SIG-M5 treated with dmso at 0.1 percent for 504 hours (cell line): Measurements from ENCODE around the gene SCUBE2.
"Not testable (repeated sequence)": the region's sequence is repeated elsewhere in the genome, so short reads cannot be mapped to it uniquely, and the experiment has no call there.

Experiments used
- DNase-seq: peaks from one replicate; lab custom pipeline; 2025; ENCODE audit not compliant: unreplicated experiment; lab: John Stamatoyannopoulos, UW

SCUBE2 gene

DNA sequence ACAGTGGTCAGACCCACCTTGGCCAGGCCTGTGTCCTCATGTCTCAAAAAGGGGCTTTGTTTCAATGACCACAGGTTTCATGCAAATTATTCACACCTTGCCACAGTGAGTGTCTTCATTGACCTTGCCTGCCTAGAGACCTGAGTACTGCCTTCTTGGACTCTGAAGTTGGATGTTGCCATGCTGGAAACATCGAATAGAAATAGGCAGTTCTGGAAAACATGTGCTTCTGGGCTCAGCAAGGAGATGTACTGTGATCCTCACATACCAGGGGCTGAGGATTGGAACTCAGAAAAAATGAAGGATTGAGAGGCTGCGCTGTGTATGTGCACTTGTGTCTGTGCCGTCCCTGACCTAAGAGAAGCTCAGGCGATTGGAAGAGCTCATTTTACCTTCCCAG lies 78.0 kb downstream of the SCUBE2 start:
- DNase-seq: no peak

GRCh38 chr11:9009538-9009937 lies 81.9 kb downstream of the SCUBE2 start:
- not testable (repeated sequence) for DNase-seq

DNA sequence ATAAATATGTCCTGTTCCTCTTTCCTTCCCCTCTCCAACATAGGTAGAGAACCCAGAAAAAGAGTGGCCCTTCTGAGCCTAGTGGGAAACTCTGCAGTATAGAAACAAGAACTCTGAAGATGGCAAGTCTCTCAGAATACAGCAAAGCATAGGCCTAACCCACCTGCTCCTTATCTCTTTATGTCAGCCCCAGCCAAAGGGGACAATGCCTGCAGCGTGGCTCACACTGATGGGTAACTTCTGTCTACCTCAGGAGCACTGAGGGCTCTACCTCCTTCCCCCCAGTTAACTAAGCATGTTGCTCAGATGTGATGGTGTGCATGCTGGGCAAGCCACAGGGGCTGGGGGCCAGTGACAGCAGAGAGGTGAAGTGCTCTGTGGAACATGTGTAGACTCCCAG lies 82.7 kb downstream of the SCUBE2 start:
- DNase-seq: no peak

GRCh38 chr11:9008011-9008550 lies 83.3 kb downstream of the SCUBE2 start:
- DNase-seq: no peak

- no peak for DNase-seq
Measured at GRCh38 chr11:9005087-9005486, 86.3 kb downstream of the SCUBE2 start.

DNA sequence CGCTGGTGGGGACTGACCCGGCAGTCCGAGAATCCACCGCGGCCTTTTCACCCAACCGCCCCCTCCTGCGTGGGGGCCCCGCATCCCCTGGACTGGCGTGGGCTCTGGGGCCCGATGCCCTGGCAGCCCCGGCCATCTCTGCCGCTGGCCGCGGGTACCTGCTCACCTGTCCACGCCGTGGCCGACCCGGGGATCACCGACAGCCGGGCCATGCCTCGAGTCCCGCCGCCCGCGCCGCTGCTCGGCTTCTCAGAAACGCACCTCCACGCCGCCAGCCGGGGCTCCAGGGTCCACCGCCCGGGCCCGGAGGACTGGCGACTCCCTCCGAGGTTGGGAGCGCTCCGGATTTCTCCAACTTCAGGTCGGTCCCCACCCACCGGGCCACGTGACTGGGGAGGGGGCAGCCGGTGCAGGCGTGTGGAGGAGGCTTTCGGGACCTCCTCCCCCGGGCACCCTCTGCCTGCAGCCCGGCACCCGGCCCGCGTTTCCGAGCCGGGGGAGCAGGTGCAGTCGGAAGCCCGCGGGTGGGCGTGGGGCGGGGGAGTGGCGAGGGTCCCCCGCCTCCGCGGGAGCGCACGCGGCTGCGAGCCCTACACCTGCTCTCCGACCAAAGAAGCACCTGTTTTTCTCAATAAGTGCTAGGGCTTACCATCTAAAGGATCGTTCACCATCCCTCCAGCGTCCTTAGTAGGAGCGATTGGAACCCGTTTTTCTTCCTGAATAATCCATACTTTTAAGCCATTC lies 87.0 kb downstream of the SCUBE2 start:
- no peak for DNase-seq

- peak; percentile 47 for DNase-seq
Measured at GRCh38 chr11:9003573-9004182, 87.7 kb downstream of the SCUBE2 start, which contains the start of gene NRIP3. NRIP3 (minus strand) TSS chr11:9004001; CDS start chr11:9003935, 66 bp downstream.

DNA sequence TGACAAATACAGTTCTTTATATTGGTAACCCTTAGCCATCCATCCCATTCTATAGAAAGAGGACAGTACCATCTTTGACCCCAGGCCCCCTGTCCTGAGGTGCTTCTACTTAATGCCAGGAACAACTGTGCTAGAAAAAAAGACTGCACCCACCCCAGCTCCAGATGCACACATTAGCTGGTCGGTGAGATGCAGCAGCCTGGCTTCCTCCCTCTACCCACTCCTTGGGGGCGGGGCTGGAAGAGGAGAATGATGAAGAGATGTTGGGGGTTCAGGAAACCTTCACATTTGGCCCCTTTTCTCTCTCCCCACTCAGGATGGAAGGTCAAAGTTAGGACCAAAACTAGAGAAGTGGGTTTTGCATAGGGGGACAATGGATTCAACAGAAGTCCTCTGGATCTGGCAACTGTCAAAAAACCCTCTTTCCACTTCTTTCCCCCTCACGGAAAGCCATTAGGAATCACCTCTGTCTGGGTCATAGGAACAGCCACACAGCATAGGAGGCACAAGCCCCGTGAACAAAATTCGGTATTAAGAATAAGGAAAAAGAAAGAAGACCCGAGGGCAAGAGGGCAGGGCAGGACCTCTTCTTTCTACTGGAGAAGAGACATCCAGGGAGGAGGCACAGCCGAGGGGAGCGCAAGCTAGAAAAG lies 88.4 kb downstream of the SCUBE2 start:
- no peak for DNase-seq

DNA sequence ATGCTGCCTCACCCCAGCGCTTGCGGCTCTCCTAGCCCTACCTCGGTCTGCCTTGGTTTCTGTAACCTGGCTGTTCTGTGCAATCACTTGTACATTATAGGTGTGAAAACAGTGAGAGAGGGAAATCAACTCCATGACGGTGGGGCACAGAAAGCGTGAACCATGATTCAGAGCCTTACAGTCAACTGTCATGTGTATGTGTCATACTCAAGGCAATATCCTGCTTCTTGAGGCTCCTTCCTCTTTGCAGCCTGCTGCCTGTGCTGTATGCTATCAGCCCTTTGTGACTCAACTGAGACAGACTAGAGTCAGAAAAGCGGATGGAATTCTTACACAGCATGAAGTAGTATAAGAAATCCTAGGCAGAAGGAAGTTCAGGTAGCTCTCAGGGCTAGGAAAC lies 89.7 kb downstream of the SCUBE2 start:
- peak; percentile 90 for DNase-seq

DNA sequence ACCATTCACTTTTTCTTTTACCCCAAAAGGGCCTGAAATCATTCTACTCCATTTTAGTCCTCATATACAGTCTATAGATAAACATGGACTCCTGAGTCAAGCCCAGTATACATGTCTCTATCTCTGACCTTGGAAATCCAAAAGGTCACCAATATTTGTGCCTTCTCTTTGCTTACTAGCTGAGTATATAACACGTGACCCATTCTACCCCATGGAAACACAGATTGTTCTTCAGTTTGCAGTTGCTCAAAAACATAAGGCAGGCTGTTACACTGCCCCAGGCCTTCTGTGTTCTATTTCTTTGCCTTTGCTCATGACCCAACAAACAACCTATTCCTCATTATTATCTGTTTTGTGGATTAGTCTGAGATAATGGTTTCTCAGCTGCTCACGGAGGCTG lies 93.4 kb downstream of the SCUBE2 start:
- DNase-seq: no peak

GRCh38 chr11:8997451-8997850 lies 93.9 kb downstream of the SCUBE2 start:
- no peak for DNase-seq

GRCh38 chr11:8989453-8989852 lies 101.9 kb downstream of the SCUBE2 start:
- DNase-seq: no peak

DNA sequence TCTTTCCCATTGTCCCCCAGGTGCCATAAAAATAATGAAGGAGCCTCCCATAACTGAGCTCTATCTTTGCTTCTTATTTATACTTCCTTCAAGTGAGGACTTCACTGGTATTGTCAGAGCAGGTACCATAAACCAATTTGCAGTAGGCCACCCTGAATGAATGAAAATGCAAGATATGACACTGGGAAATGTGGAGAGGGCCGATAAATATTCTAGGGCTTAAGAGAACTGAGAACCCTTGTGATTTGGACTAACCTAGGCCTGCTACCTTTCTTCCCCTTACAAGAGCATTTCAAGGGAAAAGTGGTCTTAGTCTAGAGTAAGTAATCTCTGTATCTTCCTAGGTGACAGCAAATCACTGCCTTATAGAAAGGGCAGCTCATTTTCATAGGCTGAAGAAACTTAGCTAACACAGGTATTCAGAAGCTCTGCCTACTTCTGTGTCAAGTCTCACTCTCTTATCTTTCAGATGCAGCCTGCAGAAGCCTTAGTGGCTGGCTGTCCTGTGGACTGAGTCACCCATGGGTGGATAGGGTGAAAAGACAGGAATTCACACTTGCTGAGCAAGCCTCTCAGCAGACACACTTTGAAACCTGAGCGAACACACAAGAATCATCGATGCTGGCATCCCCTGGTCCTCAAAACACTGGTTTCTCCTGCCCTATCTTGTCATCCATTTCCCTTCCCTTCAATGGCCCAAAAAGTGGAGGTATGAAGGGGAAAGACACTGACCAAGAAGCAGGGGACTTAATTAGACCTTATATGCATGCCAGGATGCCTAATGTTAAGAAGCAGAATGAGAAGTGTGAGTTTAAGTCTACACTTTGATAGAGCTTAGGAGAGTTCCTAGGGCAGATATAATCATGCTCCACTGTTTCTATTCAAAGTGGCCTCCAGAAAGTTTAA lies 102.8 kb downstream of the SCUBE2 start:
- DNase-seq: no peak

DNA sequence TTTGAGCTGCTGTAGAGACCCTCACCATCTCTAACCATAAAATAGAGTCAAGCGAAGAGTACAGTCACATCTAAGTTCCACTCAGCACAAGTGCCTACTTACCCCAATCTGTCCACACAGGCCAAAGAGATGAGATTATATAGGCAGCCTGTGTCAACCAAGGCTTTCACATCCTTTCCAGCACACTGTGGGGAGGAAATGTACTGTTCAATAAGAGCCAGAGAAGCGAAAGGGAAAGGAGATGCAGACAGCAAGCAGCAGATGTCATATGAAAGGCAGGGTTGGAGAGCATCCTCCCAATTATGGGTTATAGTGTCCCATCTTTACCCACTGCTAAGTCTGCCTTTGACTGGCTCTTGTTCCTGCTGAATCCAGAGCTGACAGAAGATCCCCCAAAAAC lies 104.0 kb downstream of the SCUBE2 start:
- no peak for DNase-seq

DNA sequence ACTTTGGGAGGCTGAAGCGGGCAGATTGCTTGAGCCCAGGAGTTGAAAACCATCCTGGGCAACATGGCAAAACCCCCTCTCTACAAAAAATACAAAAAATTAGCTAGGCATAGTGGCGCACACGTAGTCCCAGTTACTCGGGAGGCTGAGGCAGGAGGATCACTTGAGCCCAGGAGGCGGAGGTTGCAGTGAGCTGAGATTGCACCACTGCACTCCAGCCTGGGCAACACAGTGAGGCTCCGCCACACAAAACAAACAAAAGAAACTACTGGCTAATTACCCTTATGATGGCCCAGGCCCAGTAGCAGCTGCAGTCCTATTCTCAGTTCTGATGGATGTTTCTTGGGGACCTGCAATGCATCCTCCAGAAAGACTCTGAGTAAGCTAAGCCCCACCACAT lies 104.6 kb downstream of the SCUBE2 start:
- not testable (repeated sequence) for DNase-seq

DNA sequence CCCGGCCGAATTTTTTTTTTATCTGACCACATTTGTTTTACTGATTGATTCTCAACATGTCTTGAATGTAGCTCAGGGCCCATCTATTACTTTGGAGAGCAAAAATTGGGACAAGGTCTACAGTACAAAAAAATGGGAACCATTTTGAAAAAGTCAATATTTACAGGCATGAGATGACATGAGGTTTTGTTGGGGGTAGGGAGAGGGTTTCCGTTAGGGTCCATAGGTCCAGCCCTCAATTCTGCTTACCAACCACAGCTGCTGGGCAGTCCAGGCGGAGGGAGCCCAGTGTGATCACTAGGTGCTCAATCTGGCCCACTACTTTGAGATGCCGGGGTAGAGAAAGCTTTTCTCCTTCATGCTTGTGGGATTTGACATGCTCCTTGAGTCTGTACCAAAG lies 105.9 kb downstream of the SCUBE2 start:
- DNase-seq: no peak

GRCh38 chr11:8983552-8983951 lies 107.8 kb downstream of the SCUBE2 start:
- no peak for DNase-seq

GRCh38 chr11:8980485-8980884 lies 110.9 kb downstream of the SCUBE2 start:
- DNase-seq: no peak

DNA sequence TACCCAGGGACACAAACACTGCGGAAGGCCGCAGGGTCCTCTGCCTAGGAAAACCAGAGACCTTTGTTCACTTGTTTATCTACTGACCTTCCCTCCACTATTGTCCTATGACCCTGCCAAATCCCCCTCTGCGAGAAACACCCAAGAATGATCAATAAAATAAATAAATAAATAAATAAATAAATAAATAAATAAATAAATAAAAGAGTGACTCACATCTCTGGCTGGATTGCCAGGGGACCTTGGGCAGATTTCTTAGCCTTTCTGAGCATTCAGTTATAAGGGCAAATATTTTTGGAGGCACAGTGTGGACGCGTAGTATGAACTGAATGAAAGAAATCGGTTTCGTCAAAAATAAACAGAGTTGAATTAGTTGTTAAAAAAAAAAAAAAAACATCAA lies 112.0 kb downstream of the SCUBE2 start:
- not testable (repeated sequence) for DNase-seq

GRCh38 chr11:8973121-8973520 lies 118.3 kb downstream of the SCUBE2 start:
- DNase-seq: no peak

DNA sequence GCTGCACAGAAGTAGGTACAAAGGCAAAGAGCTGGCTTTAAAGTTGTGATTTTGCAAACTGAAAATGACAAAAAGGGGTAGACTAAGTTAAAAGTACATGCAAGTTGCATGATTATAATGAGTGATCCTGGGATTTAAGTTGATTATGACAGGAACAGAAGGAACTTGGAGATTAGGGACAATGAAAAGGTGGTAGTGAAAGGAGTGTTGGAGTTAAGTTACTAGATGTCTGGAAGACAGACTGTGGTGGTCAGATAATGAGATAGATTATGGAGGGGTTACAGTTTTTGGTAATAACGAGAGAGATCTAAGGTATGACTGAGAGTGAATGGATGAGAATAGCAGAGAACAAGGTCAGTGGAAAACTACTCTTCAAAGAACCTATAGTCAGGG lies 119.5 kb downstream of the SCUBE2 start:
- no peak for DNase-seq
